Measurements from ENCODE around the gene NHLRC2.

The NHLRC2 gene

GRCh38 chr10:113880236-113880635 lies 25.8 kb downstream of the NHLRC2 start:
- no peak overlapping the region for H3K4me3 ChIP-seq (ENCODE audit: low read depth, low read length)
- H3K36me3 ChIP-seq (ENCODE audit: control insufficient read depth, insufficient read depth, low read length) = no peaks in the 10 kb centered on the region
- H3K4me1 ChIP-seq = no peaks in the 10 kb centered on the region
- no peak overlapping the region for H3K27ac ChIP-seq
- H3K27me3 ChIP-seq (ENCODE audit: control insufficient read depth, insufficient read depth, low read length) = no peaks in the 10 kb centered on the region
- no peaks in the 10 kb centered on the region for H3K79me2 ChIP-seq
- H3K9me3 ChIP-seq (ENCODE audit: control insufficient read depth, low read length) = no peaks in the 10 kb centered on the region
- H3K9ac ChIP-seq = no peak overlapping the region
- TF ChIP-seq CTCF (IDR thresholded peaks at IDR 0.05) = no peak
- H3K4me2 ChIP-seq (ENCODE audit: low read length) = no peak overlapping the region
- H2AFZ ChIP-seq = no peak overlapping the region

GRCh38 chr10:113882240-113882639 lies 27.8 kb downstream of the NHLRC2 start:
- Histone ChIP-seq H3K9ac (no peak overlapping the region), H3K4me1 (no peaks in the 10 kb centered on the region), H3K79me2 (no peaks in the 10 kb centered on the region), H2AFZ (no peak overlapping the region), H3K27ac (no peak overlapping the region), H3K27me3 (ENCODE audit: control insufficient read depth, insufficient read depth, low read length) (no peaks in the 10 kb centered on the region), H3K9me3 (ENCODE audit: control insufficient read depth, low read length) (no peaks in the 10 kb centered on the region), H3K4me2 (ENCODE audit: low read length) (no peak overlapping the region), H3K4me3 (ENCODE audit: low read depth, low read length) (no peak overlapping the region), H3K36me3 (ENCODE audit: control insufficient read depth, insufficient read depth, low read length) (no peaks in the 10 kb centered on the region)
- no peak for TF ChIP-seq CTCF (IDR thresholded peaks at IDR 0.05)

- Histone ChIP-seq H3K4me2 (ENCODE audit: low read length) (no peak overlapping the region), H2AFZ (no peak overlapping the region), H3K27ac (no peak overlapping the region), H3K9me3 (ENCODE audit: control insufficient read depth, low read length) (no peaks in the 10 kb centered on the region), H3K27me3 (ENCODE audit: control insufficient read depth, insufficient read depth, low read length) (no peaks in the 10 kb centered on the region), H3K9ac (no peak overlapping the region), H3K4me3 (ENCODE audit: low read depth, low read length) (no peak overlapping the region), H3K4me1 (peaks cover 4% of the 10 kb centered on the region), H3K79me2 (peaks cover 3% of the 10 kb centered on the region), H3K36me3 (ENCODE audit: control insufficient read depth, insufficient read depth, low read length) (no peaks in the 10 kb centered on the region)
- TF ChIP-seq CTCF (IDR thresholded peaks at IDR 0.05) = no peak
These were observed 35.5 kb downstream of the NHLRC2 start for GRCh38 chr10:113889911-113890310.

GRCh38 chr10:113890769-113891168 lies 36.3 kb downstream of the NHLRC2 start:
- TF ChIP-seq CTCF (IDR thresholded peaks at IDR 0.05) = no peak
- H3K4me3 ChIP-seq (ENCODE audit: low read depth, low read length) = no peak overlapping the region
- H3K4me1 ChIP-seq = peaks cover 4% of the 10 kb centered on the region
- no peaks in the 10 kb centered on the region for H3K9me3 ChIP-seq (ENCODE audit: control insufficient read depth, low read length)
- no peak overlapping the region for H3K27ac ChIP-seq
- H3K4me2 ChIP-seq (ENCODE audit: low read length) = no peak overlapping the region
- peaks cover 3% of the 10 kb centered on the region for H3K79me2 ChIP-seq
- no peak overlapping the region for H2AFZ ChIP-seq
- H3K27me3 ChIP-seq (ENCODE audit: control insufficient read depth, insufficient read depth, low read length) = no peaks in the 10 kb centered on the region
- H3K36me3 ChIP-seq (ENCODE audit: control insufficient read depth, insufficient read depth, low read length) = no peaks in the 10 kb centered on the region
- no peak overlapping the region for H3K9ac ChIP-seq

GRCh38 chr10:113891476-113891875 lies 37.0 kb downstream of the NHLRC2 start:
- H3K4me2 ChIP-seq (ENCODE audit: low read length) = no peak overlapping the region
- H3K36me3 ChIP-seq (ENCODE audit: control insufficient read depth, insufficient read depth, low read length) = no peaks in the 10 kb centered on the region
- peaks cover 4% of the 10 kb centered on the region for H3K4me1 ChIP-seq
- H3K27ac ChIP-seq = no peak overlapping the region
- H2AFZ ChIP-seq = no peak overlapping the region
- peaks cover 3% of the 10 kb centered on the region for H3K79me2 ChIP-seq
- TF ChIP-seq CTCF (IDR thresholded peaks at IDR 0.05) = no peak
- H3K4me3 ChIP-seq (ENCODE audit: low read depth, low read length) = no peak overlapping the region
- no peak overlapping the region for H3K9ac ChIP-seq
- H3K9me3 ChIP-seq (ENCODE audit: control insufficient read depth, low read length) = no peaks in the 10 kb centered on the region
- H3K27me3 ChIP-seq (ENCODE audit: control insufficient read depth, insufficient read depth, low read length) = no peaks in the 10 kb centered on the region
